ENCODE results near the gene ANKRD65. TPM values are rescaled to one million over a fixed set of nuclear protein-coding genes. Genes with fewer than 3 reads are reported as not detected.
"Not testable (repeated sequence)": the region's sequence is repeated elsewhere in the genome, so short reads cannot be mapped to it uniquely, and the experiment has no call there.

The ANKRD65 gene
- total RNA-seq, 1 donor from 2014 or later = 21.5 TPM

DNA sequence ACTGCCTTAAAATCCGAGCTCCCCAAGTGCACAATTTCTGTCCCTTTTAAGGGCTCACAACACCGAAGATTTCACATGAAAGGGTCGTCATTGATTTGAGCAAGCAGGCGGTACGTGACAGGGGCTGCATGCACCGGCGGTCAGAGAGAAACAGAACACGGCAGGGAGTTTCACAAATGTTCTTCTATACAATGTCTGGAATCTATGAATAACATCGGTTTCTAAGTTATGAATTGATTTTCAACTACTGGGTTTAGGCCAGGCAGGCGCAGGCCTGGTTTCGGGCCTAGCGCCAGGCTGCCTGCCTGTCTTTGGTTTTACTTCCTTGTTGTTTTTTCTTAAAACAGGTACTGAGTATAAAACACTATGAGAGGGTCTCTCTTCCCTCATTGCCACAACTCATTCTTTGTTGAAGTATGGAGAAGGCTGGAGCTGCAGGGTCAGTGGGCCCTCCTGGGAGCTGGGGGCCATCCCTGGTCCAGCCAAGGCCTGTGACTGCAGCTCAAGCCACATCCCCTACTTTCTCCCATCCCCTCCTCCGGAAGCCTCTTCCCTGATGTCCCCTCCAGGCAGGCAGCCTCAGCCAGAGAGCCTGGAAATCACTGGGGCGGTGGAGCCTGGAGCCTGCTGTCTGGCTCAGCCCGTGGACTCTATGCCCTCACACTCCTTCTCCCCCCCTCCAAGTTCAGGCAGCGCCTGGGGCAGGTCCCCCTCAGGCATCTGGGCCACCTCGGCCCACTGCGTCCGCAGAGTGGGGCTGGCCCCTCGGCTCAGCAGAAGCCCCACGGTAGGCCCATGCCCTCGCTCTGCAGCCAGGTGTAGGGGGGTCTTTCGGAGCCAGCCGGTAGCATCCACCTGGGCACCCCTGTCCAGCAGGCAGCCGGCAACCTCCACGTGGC lies 2.4 kb downstream of the ANKRD65 start:
- Histone ChIP-seq H3K27me3 (no peaks in the 10 kb centered on the region), H3K27ac (no peak overlapping the region), H3K4me3 (no peak overlapping the region), H3K9me3 (no peaks in the 10 kb centered on the region), H3K4me1 (no peaks in the 10 kb centered on the region), H3K36me3 (no peaks in the 10 kb centered on the region)
- intact Hi-C loops (cut with DNase I) = no loop called here
- TF ChIP-seq CTCF (IDR thresholded peaks at IDR 0.05) = no peak
- DNase-seq (no peak), ATAC-seq (no peak)

- H3K4me3 ChIP-seq; intact Hi-C loops (cut with DNase I); H3K4me1 ChIP-seq; DNase-seq; H3K9me3 ChIP-seq; H3K36me3 ChIP-seq; H3K27me3 ChIP-seq; ATAC-seq; H3K27ac ChIP-seq: not testable (repeated sequence)
These were observed 3.1 kb downstream of the ANKRD65 start for GRCh38 chr1:1417825-1418463.

DNA sequence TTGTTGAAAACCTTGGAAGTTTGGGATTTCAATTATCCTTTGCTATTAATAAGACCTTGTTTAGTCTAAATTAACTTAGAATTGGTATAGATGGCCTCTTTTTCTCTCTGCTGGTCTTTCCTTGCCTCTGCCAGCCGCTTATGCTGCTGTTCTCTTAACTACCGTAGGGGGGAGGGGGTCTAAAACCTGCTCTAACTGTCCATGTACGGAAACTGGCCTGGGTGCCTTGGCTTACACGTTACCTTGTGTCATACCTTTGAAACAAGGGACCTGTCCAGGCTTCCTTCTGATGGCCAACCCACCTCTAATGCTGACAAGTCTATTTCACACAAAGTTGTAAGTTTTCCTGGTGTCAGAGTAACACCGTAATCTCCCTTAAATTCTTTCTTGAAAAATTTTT lies 3.7 kb downstream of the ANKRD65 start:
- not testable (repeated sequence) for ATAC-seq, DNase-seq

DNA sequence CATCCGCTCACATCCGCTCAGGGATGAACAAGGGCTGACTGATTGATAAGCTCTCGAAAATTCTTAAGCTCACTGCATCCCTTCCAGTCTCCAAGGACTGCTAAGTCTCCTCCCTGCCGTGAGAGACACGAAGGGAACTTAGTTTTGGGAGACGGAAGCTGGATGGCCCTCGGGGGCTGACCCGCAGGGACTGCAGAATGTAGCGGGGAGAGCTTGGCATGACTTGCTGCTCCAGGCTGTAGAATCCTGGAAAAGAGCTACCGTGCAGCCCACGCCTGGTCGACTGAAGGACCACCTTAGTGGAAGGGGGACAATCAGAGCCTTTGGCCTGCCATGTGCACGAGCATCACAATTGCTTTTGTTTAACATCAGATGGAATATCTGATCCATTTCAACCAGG lies 5.3 kb downstream of the ANKRD65 start:
- TF ChIP-seq CTCF (IDR thresholded peaks at IDR 0.05) = no peak
- H3K4me3 ChIP-seq = no peak overlapping the region
- no peak for ATAC-seq
- H3K27ac ChIP-seq = no peak overlapping the region
- intact Hi-C loops (cut with DNase I) = no loop called here
- no peak for DNase-seq
- no peaks in the 10 kb centered on the region for H3K4me1 ChIP-seq
- H3K9me3 ChIP-seq = no peaks in the 10 kb centered on the region
- H3K36me3 ChIP-seq = no peaks in the 10 kb centered on the region
- H3K27me3 ChIP-seq = no peaks in the 10 kb centered on the region

More for the DNA sequence above, 3.7 kb downstream of the ANKRD65 start:
- H3K4me1 ChIP-seq; H3K36me3 ChIP-seq; H3K9me3 ChIP-seq; H3K4me3 ChIP-seq; H3K27me3 ChIP-seq; H3K27ac ChIP-seq; intact Hi-C loops (cut with DNase I): not testable (repeated sequence)

DNA sequence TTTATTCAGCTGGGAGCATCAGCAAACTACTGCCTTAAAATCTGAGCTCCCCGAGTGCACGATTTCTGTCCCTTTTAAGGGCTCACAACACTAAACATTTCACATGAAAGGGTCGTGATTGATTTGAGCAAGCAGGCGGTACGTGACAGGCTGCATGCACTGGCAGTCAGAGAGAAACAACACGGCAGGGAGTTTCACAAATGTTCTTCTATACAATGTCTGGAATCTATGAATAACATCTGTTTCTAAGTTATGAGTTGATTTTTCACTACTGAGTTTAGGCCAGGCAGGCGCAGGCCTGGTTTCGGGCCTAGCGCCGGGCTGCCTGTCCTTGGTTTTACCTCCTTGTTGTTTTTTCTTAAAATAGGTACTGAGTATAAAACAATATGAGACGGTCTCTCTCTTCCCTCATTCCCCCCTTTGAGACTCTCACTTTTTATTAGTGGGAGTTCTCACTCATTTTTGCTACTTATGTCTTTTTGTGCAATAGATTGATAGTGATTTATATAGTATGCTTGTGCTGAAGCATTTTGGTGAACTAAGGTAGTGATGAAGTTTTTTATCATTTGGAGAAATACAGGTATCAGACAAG lies 8.7 kb downstream of the ANKRD65 start:
- intact Hi-C loops (cut with DNase I); DNase-seq: not testable (repeated sequence)

GRCh38 chr1:1411626-1412025 lies 9.4 kb downstream of the ANKRD65 start:
- DNase-seq (no peak), ATAC-seq (no peak)
- TF ChIP-seq CTCF (IDR thresholded peaks at IDR 0.05) = no peak
- Histone ChIP-seq H3K27ac (no peak overlapping the region), H3K4me3 (no peak overlapping the region), H3K27me3 (no peaks in the 10 kb centered on the region), H3K36me3 (no peaks in the 10 kb centered on the region), H3K4me1 (peaks cover 12% of the 10 kb centered on the region), H3K9me3 (no peaks in the 10 kb centered on the region)
- intact Hi-C loops (cut with DNase I) = no loop called here

More for the DNA sequence above, 8.7 kb downstream of the ANKRD65 start:
- not testable (repeated sequence) for H3K36me3 ChIP-seq, H3K27ac ChIP-seq, H3K9me3 ChIP-seq, H3K4me3 ChIP-seq, ATAC-seq, H3K27me3 ChIP-seq
- peaks cover 12% of the 10 kb centered on the region for H3K4me1 ChIP-seq

DNA sequence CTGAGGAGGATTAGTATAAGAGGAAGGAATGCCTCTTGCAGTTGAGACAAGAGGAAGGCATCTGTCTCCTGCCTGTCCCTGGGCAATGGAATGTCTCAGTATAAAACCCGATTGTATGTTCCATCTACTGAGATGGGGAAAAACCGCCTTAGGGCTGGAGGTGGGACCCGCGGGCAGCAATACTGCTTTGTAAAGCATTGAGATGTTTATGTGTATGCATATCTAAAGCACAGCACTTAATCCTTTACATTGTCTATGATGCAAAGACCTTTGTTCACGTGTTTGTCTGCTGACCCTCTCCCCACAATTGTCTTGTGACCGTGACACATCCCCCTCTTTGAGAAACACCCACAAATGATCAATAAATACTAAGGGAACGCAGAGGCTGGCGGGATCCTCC lies 10.8 kb downstream of the ANKRD65 start:
- H3K27me3 ChIP-seq; ATAC-seq; intact Hi-C loops (cut with DNase I); DNase-seq; H3K9me3 ChIP-seq; H3K4me3 ChIP-seq; H3K36me3 ChIP-seq: not testable (repeated sequence)
- peak overlapping the region; percentile 17 for H3K27ac ChIP-seq
- H3K4me1 ChIP-seq = peaks cover 21% of the 10 kb centered on the region

Data from upper lobe of right lung (tissue), 1 donor.